ENCODE data around the gene NDEL1.
"Not testable (repeated sequence)": the region's sequence is repeated elsewhere in the genome, so short reads cannot be mapped to it uniquely, and the experiment has no call there.

The NDEL1 gene

GRCh38 chr17:8435245-8436168 lies at the start of gene NDEL1:
NDEL1 (plus strand) TSS chr17:8435884; CDS start chr17:8444272, 8,388 bp downstream.
- FAIRE-seq: no peak

- no peak for FAIRE-seq
Observed at GRCh38 chr17:8386841-8387240, 48.8 kb upstream of the NDEL1 start.

- no peak for FAIRE-seq
Observed at GRCh38 chr17:8387914-8388651, 47.6 kb upstream of the NDEL1 start.

- FAIRE-seq: no peak
Observed at GRCh38 chr17:8391711-8392110, 44.0 kb upstream of the NDEL1 start.

- no peak for FAIRE-seq
Observed at GRCh38 chr17:8392274-8392673, 43.4 kb upstream of the NDEL1 start.

- FAIRE-seq: no peak
Observed at GRCh38 chr17:8392674-8393469, 42.8 kb upstream of the NDEL1 start.

GRCh38 chr17:8393470-8394231 lies 42.0 kb upstream of the NDEL1 start:
- no peak for FAIRE-seq

GRCh38 chr17:8394497-8394896 lies 41.2 kb upstream of the NDEL1 start:
- FAIRE-seq: not testable (repeated sequence)

GRCh38 chr17:8397636-8398035 lies 38.0 kb upstream of the NDEL1 start, which contains the start of gene RNF222:
RNF222 (minus strand) TSS chr17:8397827; CDS start chr17:8393461, 4,366 bp downstream.
- no peak for FAIRE-seq

- FAIRE-seq: no peak
Observed at GRCh38 chr17:8398980-8399379, 36.7 kb upstream of the NDEL1 start.

- no peak for FAIRE-seq
Observed at GRCh38 chr17:8401107-8401506, 34.6 kb upstream of the NDEL1 start.

- FAIRE-seq: no peak
Observed at GRCh38 chr17:8402921-8403536, 32.7 kb upstream of the NDEL1 start.

- FAIRE-seq: no peak
Observed at GRCh38 chr17:8405499-8406016, 30.1 kb upstream of the NDEL1 start.

- FAIRE-seq: no peak
Observed at GRCh38 chr17:8406174-8406573, 29.5 kb upstream of the NDEL1 start.

GRCh38 chr17:8408371-8408770 lies 27.3 kb upstream of the NDEL1 start:
- FAIRE-seq: no peak

GRCh38 chr17:8409966-8410882 lies 25.5 kb upstream of the NDEL1 start:
- no peak for FAIRE-seq

- no peak for FAIRE-seq
Observed at GRCh38 chr17:8410883-8411238, 24.8 kb upstream of the NDEL1 start.

GRCh38 chr17:8412089-8412488 lies 23.6 kb upstream of the NDEL1 start:
- no peak for FAIRE-seq

GRCh38 chr17:8413328-8413727 lies 22.4 kb upstream of the NDEL1 start:
- no peak for FAIRE-seq

- FAIRE-seq: no peak
Observed at GRCh38 chr17:8413938-8414337, 21.7 kb upstream of the NDEL1 start.

All from colon (tissue), 2 donors.